CD4-positive, alpha-beta T cell treated with Interferon alpha-2 for 1 hour (primary cell): ENCODE data around the gene CLASP1.
"Not testable (repeated sequence)": the region's sequence is repeated elsewhere in the genome, so short reads cannot be mapped to it uniquely, and the experiment has no call there.

Source experiments
- DNase-seq, 2 donors: peaks; one replicate each; pipeline ENCODE4 v3.0.0-alpha.2; 2020 to 2022

CLASP1 gene

DNA sequence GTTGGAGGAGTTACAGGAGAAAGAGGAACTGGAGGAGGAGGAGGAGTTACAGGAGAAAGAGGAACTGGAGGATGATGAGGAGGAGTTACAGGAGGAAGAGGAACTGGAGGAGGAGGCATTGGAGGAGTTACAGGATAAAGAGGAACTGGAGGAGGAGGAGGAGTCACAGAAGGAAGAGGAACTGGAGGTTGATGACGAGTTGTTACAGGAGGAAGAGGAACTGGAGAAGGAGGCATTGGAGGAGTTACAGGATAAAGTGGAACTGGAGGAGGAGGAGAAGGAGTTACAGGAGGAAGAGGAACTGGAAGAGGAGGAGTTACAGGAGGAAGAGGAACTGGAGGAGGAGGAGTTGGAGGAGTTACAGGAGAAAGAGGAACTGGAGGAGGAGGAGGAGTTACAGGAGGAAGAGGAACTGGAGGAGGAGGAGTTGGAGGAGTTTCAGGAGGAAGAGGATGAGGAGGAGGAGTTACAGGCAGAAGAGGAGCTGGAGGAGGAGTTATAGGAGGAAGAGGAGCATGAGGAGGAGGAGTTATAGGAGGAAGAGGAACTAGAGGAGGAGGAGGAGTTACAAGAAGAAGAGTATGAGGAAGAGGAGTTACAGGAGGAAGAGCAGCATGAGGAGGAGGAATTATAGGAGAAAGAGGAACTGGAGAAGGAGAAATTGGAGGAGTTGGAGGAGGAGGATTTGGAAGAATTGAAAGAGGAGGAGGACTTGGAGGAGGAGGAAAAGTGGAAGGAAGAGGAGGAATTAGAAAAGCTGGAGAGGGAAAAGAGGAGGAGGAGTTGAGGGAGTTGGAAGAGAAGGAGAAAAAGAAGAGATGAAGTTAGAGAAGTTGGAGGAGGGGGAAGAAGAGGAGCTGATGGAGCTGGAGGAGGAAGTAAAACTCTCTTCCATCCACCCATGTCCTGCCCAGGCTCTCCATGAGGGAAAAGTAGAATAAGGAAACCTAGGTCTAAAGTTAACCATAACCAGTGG, 37.2 kb downstream of the CLASP1 start:
- peak in 1 of 2 donors; percentile 33 for DNase-seq

DNA sequence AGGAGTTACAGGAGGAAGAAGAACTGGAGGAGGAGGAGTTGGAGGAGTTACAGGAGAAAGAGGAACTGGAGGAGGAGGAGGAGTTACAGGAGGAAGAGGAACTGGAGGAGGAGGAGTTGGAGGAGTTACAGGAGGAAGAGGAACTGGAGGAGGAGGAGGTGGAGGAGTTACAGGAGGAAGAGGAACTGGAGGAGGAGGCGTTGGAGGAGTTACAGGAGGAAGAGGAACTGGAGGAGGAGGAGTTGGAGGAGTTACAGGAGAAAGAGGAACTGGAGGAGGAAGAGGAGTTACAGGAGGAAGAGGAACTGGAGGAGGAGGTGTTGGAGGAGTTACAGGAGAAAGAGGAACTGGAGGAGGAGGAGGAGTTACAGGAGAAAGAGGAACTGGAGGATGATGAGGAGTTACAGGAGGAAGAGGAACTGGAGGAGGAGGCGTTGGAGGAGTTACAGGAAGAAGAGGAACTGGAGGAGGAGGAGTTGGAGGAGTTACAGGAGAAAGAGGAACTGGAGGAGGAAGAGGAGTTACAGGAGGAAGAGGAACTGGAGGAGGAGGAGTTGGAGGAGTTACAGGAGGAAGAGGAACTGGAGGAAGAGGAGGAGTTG, 38.1 kb downstream of the CLASP1 start:
- peak in 1 of 2 donors; percentile 8 for DNase-seq

DNA sequence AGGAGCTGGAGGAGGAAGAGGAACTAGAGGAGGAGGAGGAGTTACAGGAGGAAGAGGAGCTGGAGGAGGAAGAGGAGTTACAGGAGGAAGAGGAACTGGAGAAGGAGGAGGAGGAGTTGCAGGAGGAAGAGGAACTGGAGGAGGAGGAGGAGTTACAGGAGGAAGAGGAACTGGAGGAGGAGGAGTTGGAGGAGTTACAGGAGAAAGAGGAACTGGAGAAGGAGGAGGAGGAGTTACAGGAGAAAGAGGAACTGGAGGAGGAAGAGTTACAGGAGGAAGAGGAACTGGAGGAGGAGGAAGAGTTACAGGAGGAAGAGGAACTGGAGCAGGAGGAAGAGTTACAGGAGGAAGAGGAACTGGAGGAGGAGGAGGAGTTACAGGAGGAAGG, 38.8 kb downstream of the CLASP1 start:
- DNase-seq = not testable (repeated sequence)

DNA sequence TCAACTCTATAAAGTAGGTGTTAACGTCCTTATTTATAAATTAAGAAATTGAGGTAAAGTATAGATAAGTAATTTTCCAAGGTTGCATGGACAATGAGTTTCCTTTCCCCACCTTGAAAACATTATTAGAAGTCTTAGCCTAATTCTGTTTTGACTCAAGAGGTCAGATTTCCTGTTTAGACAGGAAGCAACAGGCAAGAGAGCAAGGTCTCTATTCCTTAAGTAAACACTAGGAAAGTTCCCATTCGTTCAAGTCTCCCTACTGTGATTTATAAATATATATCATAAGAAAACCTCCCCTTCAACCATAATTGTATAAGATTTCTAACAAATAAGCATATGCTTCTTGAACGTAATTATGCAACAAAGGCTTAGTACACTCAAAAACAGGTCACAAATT, 40.3 kb downstream of the CLASP1 start:
- no peak for DNase-seq

DNA sequence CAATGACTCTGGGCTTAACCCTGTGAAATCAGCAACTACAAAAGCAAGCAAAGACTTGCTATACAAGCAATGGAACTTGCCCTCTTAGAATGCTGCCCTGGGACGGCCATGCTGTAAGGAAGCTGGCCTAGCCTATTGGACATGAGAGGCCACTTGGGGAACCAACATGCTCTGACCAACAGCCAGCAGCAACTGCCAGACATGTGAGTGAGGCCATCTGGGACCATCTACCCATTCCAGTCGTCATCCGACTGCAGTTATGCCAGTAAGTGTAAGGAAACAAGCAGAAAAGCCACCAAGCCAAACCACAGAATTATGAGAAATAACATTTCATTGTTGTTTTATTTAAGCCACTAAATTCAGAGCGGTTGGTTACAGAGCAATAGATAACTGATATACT, 40.9 kb downstream of the CLASP1 start:
- DNase-seq = no peak

DNA sequence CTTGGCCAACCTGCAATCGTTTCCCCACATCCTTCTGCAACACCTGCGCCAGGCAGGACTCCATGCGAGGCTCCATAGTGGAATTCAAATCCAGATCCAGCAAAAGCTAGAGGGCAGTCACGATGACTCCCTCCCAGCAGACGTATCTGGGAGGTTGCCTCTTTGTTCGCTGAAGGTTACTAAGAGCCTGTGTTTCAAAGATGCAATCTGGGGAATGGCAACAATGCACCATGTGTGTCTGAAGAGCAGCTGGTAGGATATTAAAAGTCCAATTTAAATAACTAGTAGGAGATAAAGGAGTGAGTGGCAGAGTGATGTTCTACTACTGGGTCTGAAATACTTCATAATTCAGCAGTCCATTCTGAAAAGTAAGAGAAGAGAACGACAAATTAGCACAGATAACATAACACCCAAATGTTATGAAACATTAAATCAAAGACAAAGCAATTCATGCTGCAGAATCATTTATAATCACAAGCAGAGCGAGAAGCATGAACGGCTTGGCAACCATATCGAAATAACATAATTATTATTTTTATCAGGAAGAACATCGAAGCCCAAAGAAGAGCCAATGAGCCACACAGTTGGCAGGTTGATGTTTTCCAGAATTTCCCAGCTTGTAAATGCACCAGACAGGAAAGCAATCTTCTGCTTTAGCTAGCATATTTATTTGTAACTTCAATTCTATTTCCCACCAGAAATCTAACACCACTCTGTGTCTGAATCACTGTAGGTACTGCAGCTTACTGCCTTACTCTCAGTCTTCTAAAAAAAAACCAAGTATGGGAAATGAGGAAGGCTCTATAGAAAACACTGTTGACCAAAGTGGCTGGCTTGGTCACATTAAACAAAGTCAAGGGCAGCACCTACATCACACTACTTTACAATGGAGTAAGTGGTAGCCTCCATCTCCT, 43.2 kb downstream of the CLASP1 start:
- DNase-seq = no peak

DNA sequence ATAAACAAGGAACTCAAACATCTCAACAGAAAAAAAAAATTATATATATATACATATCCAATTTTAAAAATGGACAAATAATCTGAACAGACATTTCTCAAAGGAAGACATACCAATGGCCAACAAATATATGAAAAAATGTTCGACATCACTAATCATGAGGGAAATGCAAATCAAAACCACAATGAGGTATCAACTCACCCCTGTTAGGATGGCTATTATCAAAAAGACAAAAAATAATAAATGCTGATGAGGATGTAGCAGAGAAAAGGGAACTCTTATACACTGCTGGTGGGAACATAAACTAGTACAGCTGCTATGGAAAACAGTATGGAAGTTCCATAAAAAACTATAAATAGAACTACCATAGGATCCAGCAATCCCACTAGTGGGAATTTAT, 46.1 kb downstream of the CLASP1 start:
- DNase-seq = no peak

DNA sequence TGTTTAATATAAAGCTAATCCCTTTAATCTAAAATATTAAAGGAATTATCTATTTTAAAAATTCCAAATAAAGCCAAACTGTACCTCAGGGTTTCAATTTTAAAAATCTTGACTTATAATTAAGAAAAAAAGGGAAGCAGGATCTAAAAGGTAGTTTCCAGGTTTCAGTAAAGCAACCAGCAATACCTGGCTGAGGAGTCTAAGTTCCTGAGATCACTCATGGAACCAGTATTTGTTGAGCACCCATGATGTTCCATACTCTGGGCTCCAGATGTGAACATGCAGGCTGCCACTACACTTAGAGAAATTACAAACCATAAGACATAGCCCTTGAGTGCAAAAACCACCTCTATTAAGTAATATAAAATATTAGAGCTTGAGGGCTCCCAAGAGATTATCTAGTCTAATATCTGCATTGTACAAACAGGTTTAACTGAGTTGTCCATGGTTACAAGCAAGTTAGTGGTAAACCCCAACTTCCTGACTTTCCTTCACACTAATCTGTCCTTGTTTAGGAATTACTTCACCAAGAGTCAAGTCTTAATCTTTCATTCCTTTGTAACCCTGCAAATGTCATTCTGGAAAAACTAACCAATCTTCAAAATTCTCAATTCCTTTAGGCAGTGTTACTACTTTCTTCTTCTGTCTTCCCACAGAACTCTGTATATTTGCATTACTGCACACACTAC, 49.2 kb downstream of the CLASP1 start:
- DNase-seq = no peak

DNA sequence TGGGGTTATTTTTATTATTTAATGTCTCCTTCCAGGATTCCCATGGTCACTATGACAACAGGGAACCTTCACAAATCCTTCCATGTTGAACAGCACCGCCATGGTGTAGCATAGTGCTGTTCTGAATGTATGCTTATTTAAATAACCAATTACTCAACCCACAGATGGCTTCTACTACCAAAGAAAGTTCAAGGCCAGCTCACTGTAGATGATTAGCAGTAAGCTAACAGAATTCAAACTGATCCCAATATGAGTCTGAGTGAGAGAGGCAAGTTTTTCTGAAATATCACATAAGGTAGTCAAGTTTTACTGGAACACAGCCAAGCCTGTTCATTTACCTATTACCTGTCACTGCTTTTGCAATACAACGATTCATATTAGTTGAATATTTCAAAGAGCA, 51.2 kb downstream of the CLASP1 start:
- DNase-seq = no peak

DNA sequence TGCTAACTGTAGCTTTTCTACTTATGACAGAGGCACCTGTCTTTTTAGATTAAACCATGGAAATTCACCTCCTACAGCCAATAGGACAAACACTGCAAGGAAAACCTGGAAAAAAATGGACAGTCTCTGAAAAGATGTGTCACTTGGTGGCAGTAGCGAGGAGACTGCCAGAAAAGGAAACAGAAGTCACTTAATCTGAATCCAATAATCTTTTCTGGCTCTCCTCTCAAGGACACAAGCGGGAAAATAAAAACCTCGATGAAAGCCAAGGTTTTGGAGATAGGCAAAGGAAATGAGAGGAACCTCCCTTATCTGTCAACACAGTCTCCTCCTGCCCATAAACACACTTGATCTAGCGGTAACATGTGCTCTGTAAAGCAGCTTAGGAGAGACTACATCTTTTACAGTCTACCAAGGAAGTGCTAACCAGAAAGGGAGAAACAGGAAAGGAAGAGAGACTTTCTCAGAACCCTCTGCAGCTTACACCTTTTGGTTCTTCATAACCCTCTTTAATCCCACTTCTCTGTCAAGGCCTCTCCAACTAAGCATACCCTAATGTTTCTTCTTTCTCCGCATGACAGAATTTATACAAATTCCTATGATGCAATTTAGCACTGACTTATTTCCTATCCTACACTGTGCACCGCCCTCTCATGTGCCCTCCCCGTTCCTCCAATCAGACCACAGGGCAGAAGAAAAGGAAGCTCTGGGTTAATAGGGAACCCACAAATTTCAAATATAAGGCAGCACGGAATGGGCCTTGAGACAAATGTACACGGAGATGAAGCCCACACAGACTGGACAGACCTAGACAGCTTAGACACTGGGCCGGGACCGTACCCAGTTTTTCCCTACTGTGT, 52.8 kb downstream of the CLASP1 start:
- DNase-seq = peak; percentile 19 to 33

DNA sequence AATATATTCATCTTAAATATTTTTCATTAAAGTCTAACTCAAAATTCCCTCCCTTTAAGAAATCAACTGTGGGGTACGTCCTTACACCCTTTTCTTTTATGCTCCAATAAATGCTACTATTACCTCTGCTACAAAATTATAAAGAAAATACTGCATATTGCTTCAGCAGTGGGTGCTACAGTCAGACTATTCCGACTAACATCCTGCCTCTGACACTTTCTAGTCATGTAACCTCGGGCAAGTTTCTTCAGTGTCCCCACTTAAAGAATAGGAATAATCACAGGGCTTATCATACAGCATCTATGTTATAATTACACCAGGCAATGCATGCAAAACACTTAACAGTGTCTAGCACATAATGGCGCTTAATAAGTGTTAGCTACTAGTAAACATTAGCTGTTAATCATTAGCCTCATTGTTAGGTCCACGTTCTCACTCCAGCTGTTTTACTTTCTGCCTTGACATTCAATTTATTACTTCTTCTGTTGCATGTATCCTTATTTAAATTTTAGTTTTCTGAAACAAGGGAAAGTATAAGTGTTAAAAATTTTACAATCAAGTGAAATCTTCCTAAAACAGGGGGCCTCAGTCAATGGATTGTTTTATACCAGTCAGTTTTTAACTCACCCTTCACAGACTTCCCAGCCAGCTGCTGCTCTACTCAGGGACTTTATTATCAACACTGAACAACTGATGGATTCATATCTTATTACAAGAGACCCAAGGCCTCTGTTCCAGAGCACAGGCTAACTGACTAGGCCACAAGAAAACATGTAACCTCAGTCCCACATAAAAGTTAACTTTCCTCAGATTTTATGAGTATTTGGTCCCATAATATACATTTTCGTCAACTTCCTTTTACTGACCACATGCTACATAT, 54.0 kb downstream of the CLASP1 start:
- DNase-seq = no peak

DNA sequence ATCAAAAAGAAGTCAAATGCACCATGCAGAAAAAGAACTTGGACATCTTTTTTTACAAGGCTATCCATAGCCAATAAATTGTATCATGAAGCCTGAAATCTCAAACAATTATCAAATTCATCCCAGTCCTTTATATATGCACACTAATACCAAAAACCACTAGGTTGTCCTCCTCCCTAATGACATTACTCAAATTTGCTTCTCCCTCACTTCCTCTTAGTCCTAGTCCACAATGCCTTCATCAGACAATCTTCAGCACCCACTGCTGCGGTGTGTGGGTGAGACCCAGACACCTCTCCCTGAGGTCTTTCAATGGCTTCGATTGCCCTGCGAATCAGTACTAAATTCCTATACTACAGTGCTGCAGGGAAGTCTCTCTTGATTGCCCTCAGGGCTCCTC, 58.1 kb downstream of the CLASP1 start:
- DNase-seq = no peak

DNA sequence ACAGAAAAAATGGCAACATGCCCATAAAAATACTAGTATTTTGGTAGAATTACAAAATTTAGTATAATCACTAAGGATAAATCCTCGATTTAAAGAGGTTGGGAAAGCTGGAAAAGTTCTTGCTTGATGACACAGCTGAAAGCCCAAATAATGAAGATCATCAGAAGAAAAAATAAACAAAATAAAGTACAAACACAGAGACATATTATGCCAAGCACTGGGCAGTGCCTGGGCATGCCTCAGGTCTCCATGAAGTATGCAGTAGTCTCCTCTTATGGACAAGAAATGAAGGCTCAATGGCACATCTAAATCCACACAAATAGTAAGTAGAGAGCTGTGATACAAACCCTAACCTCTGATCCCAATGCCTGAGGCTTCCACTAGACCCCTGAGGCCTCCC, 60.9 kb downstream of the CLASP1 start:
- no peak for DNase-seq

DNA sequence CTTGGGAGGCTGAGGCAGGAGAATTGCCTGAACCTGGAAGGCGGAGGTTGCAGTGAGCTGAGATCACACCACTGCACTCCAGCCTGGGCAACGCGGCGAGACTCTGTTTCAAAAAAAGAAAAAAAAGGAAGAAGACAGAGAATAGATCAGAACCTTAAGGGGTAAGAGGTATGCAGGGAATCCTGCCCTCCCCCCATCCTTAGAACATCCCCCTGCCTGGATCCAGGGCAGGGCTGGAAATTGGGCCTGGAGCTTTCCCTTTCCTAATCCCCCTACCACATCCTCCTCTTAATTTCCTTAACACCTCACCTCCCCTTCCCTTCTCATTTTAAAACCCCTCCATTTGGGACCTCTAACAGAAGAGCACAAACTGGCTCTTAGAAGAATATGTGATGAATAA, 62.1 kb downstream of the CLASP1 start:
- DNase-seq = no peak

DNA sequence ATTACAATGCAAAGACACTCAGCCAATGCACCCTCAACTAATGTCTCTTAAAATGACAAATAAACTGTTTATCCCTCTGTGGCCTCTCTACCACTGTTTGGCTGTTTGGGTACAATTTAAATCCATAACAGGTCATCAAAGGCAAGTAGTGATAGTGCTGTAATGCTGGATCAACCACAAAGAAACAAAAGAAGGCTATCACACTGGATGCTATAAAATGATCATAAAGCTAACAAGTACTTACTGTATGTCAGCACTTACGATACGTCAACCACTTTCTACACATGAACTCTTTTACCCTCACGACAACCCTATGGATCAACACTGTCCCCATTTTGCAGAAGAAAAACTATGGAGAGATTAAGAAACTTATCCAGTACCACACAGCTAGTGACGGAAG, 64.5 kb downstream of the CLASP1 start:
- DNase-seq = no peak

DNA sequence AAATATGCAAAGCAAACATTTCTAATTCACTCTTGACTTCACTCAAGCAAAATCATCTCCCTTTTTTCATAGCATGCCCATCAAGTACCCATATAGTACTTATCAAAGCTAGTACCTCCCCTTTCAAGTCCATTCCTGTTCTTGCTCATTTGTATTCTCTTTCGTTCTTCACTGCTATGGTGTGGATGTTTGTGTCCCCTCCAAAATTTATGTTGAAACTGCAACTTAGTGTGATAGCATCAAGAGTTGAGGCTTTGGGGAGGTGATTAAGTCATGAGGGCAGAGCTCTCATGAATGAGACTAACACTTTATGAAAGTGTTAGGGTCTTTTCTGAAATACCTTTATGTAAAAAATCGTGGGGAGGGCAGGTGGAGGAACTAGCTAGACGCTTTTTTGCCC, 65.7 kb downstream of the CLASP1 start:
- no peak for DNase-seq

DNA sequence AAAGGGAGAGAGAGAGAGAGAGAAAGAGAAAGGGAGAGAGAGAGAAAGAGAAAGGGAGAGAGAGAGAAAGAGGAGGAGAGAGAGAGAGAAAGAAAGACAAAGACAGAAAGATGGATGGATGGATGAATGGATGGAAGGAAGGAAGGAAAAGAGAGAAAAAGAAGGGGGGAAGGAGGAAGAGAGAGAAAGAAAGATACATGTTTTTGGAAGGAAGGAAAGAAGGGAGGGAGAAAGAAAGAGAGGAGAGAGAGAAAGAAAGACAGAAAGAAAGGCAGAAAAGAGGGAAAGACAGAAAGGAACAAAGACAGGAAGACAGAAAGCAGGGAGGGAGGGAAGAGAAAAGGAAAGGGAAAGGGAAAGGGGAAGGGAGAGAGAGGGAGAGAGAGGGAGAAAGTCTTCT, 67.0 kb downstream of the CLASP1 start:
- no peak for DNase-seq

DNA sequence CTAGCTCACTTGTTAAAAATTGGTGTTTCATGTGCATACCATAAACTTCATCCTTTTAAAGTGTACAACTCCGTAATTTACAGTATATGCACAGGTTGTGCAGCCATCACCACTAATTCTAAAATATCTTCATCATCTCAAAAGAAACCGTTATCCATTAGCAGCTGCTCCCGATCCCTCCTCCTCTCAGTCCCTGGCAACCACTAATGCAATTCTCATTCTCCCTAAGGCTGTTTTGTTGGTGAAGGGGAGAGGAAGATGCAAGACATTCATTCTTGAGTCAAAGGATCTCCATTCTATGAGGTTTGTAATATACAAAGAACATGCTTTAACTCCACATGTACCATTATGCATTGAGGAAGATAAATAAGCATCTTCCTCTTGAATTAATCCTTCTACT, 70.0 kb downstream of the CLASP1 start:
- DNase-seq = no peak

DNA sequence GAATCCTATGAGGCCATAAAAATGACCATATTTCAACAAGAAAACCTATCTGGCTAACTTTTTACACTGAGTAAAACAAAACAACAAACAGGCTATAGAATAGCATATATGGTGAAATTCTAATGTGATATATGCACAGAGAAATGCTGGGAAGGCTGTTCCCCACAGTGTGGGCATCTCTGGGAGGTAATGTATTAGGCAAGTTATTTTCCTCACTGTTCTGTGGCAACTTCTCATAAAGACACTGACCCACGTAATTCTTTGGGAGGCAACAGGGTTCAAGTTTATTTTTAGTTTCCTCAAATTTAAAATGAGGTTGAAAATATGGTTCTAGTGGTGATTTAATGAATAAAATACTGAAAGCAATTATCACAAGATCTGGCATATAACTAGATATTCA, 71.9 kb downstream of the CLASP1 start:
- DNase-seq = no peak

DNA sequence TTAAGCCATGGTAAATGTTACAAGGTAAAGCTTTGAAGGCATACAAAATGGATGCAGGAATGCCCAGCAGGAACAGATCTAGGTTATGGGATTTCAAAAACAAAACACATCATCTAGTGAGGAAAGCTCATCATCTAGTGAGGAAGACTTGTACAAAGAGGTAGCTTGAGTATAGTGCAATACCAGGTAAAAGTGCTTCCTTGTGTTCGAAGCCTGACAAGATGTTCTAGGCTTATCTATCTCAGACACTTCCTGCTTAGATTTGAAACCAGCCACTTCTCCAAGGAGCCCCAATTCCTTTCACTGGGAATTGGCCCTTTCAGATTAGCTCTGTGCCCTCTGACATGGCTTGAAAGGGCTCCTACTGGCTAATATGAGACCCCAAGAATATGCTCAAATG, 73.0 kb downstream of the CLASP1 start:
- DNase-seq = no peak

DNA sequence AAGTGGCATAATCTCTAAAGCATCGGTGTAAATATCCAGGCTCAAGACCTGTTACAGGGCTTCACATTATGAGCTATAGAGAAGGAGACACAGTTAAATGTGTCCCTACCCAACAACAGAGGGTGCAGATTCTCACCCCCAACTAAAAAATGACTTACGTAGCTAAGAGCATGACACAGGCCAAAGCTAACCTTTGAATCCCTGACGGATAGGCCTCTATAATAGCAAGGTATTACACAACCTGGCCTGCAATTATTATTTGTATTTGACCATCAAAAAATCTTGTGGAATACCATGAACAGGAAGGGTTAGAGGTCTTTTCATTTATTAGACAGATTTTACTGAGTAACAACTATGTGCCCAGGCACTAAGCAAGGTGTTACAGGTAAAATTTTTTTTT, 73.5 kb downstream of the CLASP1 start:
- DNase-seq = no peak
